ENCODE results near the gene CDH1. TPM values are rescaled to one million over a fixed set of nuclear protein-coding genes. Genes with fewer than 3 reads are reported as not detected.

Gene CDH1
- total RNA-seq (2014; rRNA removed; shearing (Covaris generic)) (142 TPM in 2 replicates), polyA plus RNA-seq (2016; fragmentation: Nextera tagmentation; extraction: Ambion mirVana) (58.1 and 64.1 TPM in 2 replicates)
- long read RNA-seq, full-length matches to known transcripts = 3 of 32 reads
- long read RNA-seq, partial matches to known transcripts = 6 of 32 reads
- long read RNA-seq, other reads (novel, unspliced or antisense) = 23 of 32 reads

- H3F3A ChIP-seq (replicated peaks; ENCODE audit: low read depth) = peaks cover 12% of the 10 kb centered on the region
- peaks cover 37% of the 10 kb centered on the region for H3K4me1 ChIP-seq (ENCODE audit: insufficient read depth)
- peaks cover 11% of the 10 kb centered on the region; the same call in 1 of the 2 replicates for H3K36me3 ChIP-seq (ENCODE audit: insufficient read depth)
- H3K9me2 ChIP-seq (ENCODE audit: insufficient read depth) = no peaks in the 10 kb centered on the region
- H3K79me2 ChIP-seq (replicated peaks; ENCODE audit: insufficient read depth) = peaks cover 47% of the 10 kb centered on the region
- peak within 1 kb of the TSS; percentile 16; the same call in 1 of the 2 replicates for H3K27ac ChIP-seq (ENCODE audit: low read depth)
- no peaks in the 10 kb centered on the region for H3K27me3 ChIP-seq (ENCODE audit: insufficient read depth)
- Mint-ChIP-seq H3K27ac (peak within 1 kb of the TSS; percentile 92), H3K4me3 (peak within 1 kb of the TSS; percentile 92), H3K4me1 (peaks cover 44% of the 10 kb centered on the region), H3K36me3 (ENCODE audit: low read depth) (peaks cover 24% of the 10 kb centered on the region), H3K9me3 (no peaks in the 10 kb centered on the region; the same call in 2 of the 3 replicates), H3K27me3 (ENCODE audit: insufficient read depth, low read depth, poor library complexity) (peaks cover 9% of the 10 kb centered on the region)
- TF ChIP-seq POLR2AphosphoS5 (IDR thresholded peaks at IDR 0.05; ENCODE audit: low read depth) = peak; percentile 99
- no peak for TF ChIP-seq JUNB (IDR thresholded peaks at IDR 0.05; ENCODE audit: unreplicated experiment)
- H3K4me2 ChIP-seq = peak within 1 kb of the TSS; percentile 95
- H4K20me1 ChIP-seq (replicated peaks; ENCODE audit: insufficient read depth) = peaks cover 21% of the 10 kb centered on the region
- DNase-seq (ENCODE audit: low spot score) (peak; percentile 98), ATAC-seq (peak; percentile 90)
- H3K4me3 ChIP-seq = peak within 1 kb of the TSS; percentile 94
- peak within 1 kb of the TSS; percentile 67; the same call in 1 of the 2 replicates for H2AFZ ChIP-seq
Measured at GRCh38 chr16:68737046-68737729, at the start of gene CDH1. Gene CDH1, plus strand, starts transcription at chr16:68737292. Its CDS starts 124 bp downstream, at chr16:68737416.

DNA sequence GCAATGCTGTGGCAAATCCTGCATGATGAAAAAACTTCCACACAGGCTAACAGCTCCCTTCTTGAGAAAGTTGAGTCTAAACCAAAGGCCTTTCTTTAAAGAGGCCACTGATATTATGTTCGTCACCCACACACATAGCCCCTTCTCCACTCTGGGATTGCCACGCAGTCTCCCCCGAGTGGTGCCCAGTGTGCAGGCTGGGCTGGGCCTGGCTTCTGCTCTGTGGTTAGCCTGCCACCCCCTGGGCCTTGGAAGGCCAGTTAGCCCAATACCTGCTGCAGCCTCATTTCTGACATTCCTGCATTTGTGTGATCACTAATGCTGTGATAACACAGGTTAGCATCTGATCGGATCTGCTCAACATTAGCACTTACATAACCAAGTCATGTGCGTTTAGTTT lies 47.2 kb upstream of the CDH1 start:
- H3K4me1 Mint-ChIP-seq = no peaks in the 10 kb centered on the region
- Histone ChIP-seq H3K27me3 (ENCODE audit: insufficient read depth) (no peaks in the 10 kb centered on the region), H3K4me2 (no peak overlapping the region), H3K79me2 (replicated peaks; ENCODE audit: insufficient read depth) (no peaks in the 10 kb centered on the region), H2AFZ (no peak overlapping the region), H3F3A (replicated peaks; ENCODE audit: low read depth) (0 out of 2 replicates have a peak, but pooled peaks cover 3% of the 10 kb centered on the region), H4K20me1 (replicated peaks; ENCODE audit: insufficient read depth) (no peaks in the 10 kb centered on the region; the same call in 1 of the 2 replicates), H3K36me3 (ENCODE audit: insufficient read depth) (peaks cover 48% of the 10 kb centered on the region), H3K9me2 (ENCODE audit: insufficient read depth) (no peaks in the 10 kb centered on the region), H3K27ac (ENCODE audit: low read depth) (0 out of 2 replicates have a peak overlapping the region, but pooled peaks have one; percentile 66), H3K4me3 (no peak overlapping the region), H3K4me1 (ENCODE audit: insufficient read depth) (no peaks in the 10 kb centered on the region)
- no peak for DNase-seq (ENCODE audit: low spot score)
- no peaks in the 10 kb centered on the region for H3K9me3 Mint-ChIP-seq
- H3K4me3 Mint-ChIP-seq = no peak overlapping the region
- ATAC-seq = peak; percentile 71
- peaks cover 3% of the 10 kb centered on the region for H3K27me3 Mint-ChIP-seq (ENCODE audit: insufficient read depth, low read depth, poor library complexity)
- peaks cover 74% of the 10 kb centered on the region for H3K36me3 Mint-ChIP-seq (ENCODE audit: low read depth)
- TF ChIP-seq JUNB (IDR thresholded peaks at IDR 0.05; ENCODE audit: unreplicated experiment) (no peak), CREB1 (CRISPR knock-in tag; IDR thresholded peaks at IDR 0.05; ENCODE audit: low read depth) (no peak), EZH2phosphoT487 (IDR thresholded peaks at IDR 0.05; ENCODE audit: unreplicated experiment) (no peak), POLR2AphosphoS5 (IDR thresholded peaks at IDR 0.05; ENCODE audit: low read depth) (no peak), NANOG (IDR thresholded peaks at IDR 0.05; ENCODE audit: borderline replicate concordance) (no peak)
- TF ChIP-seq, protein P1, sequence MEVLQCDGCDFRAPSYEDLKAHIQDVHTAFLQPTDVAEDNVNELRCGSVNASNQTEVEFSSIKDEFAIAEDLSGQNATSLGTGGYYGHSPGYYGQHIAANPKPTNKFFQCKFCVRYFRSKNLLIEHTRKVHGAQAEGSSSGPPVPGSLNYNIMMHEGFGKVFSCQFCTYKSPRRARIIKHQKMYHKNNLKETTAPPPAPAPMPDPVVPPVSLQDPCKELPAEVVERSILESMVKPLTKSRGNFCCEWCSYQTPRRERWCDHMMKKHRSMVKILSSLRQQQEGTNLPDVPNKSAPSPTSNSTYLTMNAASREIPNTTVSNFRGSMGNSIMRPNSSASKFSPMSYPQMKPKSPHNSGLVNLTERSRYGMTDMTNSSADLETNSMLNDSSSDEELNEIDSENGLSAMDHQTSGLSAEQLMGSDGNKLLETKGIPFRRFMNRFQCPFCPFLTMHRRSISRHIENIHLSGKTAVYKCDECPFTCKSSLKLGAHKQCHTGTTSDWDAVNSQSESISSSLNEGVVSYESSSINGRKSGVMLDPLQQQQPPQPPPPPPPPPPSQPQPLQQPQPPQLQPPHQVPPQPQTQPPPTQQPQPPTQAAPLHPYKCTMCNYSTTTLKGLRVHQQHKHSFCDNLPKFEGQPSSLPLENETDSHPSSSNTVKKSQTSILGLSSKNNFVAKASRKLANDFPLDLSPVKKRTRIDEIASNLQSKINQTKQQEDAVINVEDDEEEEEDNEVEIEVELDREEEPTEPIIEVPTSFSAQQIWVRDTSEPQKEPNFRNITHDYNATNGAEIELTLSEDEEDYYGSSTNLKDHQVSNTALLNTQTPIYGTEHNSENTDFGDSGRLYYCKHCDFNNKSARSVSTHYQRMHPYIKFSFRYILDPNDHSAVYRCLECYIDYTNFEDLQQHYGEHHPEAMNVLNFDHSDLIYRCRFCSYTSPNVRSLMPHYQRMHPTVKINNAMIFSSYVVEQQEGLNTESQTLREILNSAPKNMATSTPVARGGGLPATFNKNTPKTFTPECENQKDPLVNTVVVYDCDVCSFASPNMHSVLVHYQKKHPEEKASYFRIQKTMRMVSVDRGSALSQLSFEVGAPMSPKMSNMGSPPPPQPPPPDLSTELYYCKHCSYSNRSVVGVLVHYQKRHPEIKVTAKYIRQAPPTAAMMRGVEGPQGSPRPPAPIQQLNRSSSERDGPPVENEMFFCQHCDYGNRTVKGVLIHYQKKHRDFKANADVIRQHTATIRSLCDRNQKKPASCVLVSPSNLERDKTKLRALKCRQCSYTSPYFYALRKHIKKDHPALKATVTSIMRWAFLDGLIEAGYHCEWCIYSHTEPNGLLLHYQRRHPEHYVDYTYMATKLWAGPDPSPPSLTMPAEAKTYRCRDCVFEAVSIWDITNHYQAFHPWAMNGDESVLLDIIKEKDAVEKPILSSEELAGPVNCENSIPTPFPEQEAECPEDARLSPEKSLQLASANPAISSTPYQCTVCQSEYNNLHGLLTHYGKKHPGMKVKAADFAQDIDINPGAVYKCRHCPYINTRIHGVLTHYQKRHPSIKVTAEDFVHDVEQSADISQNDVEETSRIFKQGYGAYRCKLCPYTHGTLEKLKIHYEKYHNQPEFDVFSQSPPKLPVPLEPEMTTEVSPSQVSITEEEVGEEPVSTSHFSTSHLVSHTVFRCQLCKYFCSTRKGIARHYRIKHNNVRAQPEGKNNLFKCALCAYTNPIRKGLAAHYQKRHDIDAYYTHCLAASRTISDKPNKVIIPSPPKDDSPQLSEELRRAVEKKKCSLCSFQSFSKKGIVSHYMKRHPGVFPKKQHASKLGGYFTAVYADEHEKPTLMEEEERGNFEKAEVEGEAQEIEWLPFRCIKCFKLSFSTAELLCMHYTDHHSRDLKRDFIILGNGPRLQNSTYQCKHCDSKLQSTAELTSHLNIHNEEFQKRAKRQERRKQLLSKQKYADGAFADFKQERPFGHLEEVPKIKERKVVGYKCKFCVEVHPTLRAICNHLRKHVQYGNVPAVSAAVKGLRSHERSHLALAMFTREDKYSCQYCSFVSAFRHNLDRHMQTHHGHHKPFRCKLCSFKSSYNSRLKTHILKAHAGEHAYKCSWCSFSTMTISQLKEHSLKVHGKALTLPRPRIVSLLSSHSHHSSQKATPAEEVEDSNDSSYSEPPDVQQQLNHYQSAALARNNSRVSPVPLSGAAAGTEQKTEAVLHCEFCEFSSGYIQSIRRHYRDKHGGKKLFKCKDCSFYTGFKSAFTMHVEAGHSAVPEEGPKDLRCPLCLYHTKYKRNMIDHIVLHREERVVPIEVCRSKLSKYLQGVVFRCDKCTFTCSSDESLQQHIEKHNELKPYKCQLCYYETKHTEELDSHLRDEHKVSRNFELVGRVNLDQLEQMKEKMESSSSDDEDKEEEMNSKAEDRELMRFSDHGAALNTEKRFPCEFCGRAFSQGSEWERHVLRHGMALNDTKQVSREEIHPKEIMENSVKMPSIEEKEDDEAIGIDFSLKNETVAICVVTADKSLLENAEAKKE (CRISPR knock-in tag; IDR thresholded peaks at IDR 0.05) = no peak
- TF ChIP-seq, protein P2, sequence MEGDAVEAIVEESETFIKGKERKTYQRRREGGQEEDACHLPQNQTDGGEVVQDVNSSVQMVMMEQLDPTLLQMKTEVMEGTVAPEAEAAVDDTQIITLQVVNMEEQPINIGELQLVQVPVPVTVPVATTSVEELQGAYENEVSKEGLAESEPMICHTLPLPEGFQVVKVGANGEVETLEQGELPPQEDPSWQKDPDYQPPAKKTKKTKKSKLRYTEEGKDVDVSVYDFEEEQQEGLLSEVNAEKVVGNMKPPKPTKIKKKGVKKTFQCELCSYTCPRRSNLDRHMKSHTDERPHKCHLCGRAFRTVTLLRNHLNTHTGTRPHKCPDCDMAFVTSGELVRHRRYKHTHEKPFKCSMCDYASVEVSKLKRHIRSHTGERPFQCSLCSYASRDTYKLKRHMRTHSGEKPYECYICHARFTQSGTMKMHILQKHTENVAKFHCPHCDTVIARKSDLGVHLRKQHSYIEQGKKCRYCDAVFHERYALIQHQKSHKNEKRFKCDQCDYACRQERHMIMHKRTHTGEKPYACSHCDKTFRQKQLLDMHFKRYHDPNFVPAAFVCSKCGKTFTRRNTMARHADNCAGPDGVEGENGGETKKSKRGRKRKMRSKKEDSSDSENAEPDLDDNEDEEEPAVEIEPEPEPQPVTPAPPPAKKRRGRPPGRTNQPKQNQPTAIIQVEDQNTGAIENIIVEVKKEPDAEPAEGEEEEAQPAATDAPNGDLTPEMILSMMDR (conservative IDR thresholded peaks at IDR 0.05; ENCODE audit: low read depth in 2 of 2) = peak in 1 of 2 experiments; percentile 38; a peak in 2 of 4 replicates
- no peak overlapping the region for H3K27ac Mint-ChIP-seq

Data from GM23338 (cell line).